Lung (tissue), 12 donors: ENCODE data around the gene ERBB4. TPM values are rescaled to one million over a fixed set of nuclear protein-coding genes. Genes with fewer than 3 reads are reported as not detected.

Experiments used
- ATAC-seq: fragments of 200-7000 bp; cut with Tn5 transposase; one replicate; pipeline ENCODE4 v1.9.1; 2020; ENCODE audit warnings: moderate number of reproducible peaks; ENCODE audit not compliant: insufficient read depth, low FRiP score
- DNase-seq, 3 donors: peaks; one replicate each; pipeline ENCODE4 v3.0.0-alpha.2; 2013 to 2017
- H3K27ac ChIP-seq, 2 donors: one replicate each; pipeline ENCODE4 v1.5.1; 2013; ENCODE audit warnings: mild to moderate bottlenecking in 2 of 2, moderate library complexity in 2 of 2, control low read depth in 1 of 2, inconsistent platforms in 1 of 2, low read depth in 1 of 2, low read length in 1 of 2
- H3K27me3 ChIP-seq, 3 donors: one replicate each; pipeline ENCODE4 v1.5.1; 2013; ENCODE audit warnings: low read length in 2 of 3; ENCODE audit not compliant: control insufficient read depth in 3 of 3, insufficient read depth in 3 of 3
- H3K36me3 ChIP-seq, 4 donors: one replicate each; pipeline ENCODE4 v1.5.1; 2013; ENCODE audit warnings: low read length in 4 of 4, mild to moderate bottlenecking in 1 of 4, moderate library complexity in 1 of 4; ENCODE audit not compliant: control insufficient read depth in 4 of 4, insufficient read depth in 4 of 4
- H3K4me1 ChIP-seq, 5 donors: one replicate each; pipeline ENCODE4 v1.5.1; 2013; ENCODE audit warnings: low read length in 5 of 5, mild to moderate bottlenecking in 2 of 5, moderate library complexity in 1 of 5; ENCODE audit not compliant: control insufficient read depth in 5 of 5, insufficient read depth in 5 of 5
- H3K4me3 ChIP-seq: one replicate; pipeline ENCODE4 v1.5.1; 2013; ENCODE audit warnings: mild to moderate bottlenecking, control low read depth, moderate library complexity
- H3K9ac ChIP-seq, 2 donors: one replicate each; pipeline ENCODE4 v1.5.1; 2013; ENCODE audit warnings: low read length in 2 of 2, control low read depth in 1 of 2; ENCODE audit not compliant: insufficient read depth in 1 of 2
- H3K9me3 ChIP-seq, 4 donors: one replicate each; pipeline ENCODE4 v1.5.1; 2013; ENCODE audit warnings: low read length in 3 of 4, mild to moderate bottlenecking in 1 of 4, moderate library complexity in 1 of 4; ENCODE audit not compliant: control insufficient read depth in 4 of 4, insufficient read depth in 3 of 4
- WGBS, 2 donors: extraction: QIAGEN DNeasy Blood & Tissue Kit; methylation state at CpG; one replicate each; pipeline ENCODE4 v1.1.7; 2013; 5-methylcytosine and 5-hydroxymethylcytosine counted together
- polyA plus RNA-seq, 2 donors: library from polyadenylated mRNA; stranded (reverse); fragments of 200-250 nt; gene quantifications; one replicate each; pipeline ENCODE4 v1.2.1, GENCODE V29; 2013
- total RNA-seq, 2 donors: library from RNA; depleted of rRNA in 1 of 2; stranded (reverse); fragments of >200 nt in 1 of 2; gene quantifications; one replicate each; pipeline ENCODE4 v1.2.1, GENCODE V29; 2014 to 2021
- TF ChIP-seq, protein P1 (sequence below): IDR thresholded peaks from 2 replicates; pipeline ENCODE4 v1.5.1; 2012; ENCODE audit warnings: mild to moderate bottlenecking; ENCODE audit errors: control extremely low read depth, extremely low read depth
- donor health status: control.
- donor health status: control.
- donor health status: Bipolar disorder and iron deficiency.
- donor health status: healthy.
- donor health status: DM: yes; HTN: yes; CAD: no.

Gene ERBB4
- total and polyA plus RNA-seq, 4 donors: 0.41 to 16.8 (median 5.3) TPM

DNA sequence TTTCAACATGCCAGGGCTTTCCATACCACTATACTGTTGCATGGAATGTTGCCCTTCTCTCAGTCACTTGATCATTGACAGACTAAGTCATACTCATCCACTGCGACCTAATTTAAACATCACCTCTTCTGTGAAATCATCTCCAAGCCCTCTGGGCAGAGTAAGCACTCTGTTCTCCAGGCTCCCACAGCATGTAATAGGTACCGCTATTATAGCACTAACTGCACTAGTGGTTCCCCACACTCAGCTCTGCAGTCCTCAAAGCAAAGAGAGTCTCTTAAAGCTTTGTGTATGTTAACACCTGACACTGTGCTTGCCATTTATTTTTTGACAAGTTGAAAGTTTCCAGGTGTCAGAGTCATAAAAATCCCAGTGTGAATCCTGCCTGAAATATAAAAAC lies 947.2 kb downstream of the ERBB4 start:
- Histone ChIP-seq H3K9me3 (no peaks in the 10 kb centered on the region), H3K27ac (no peak overlapping the region), H3K4me1 (no peaks in the 10 kb centered on the region), H3K9ac (no peak overlapping the region), H3K27me3 (no peaks in the 10 kb centered on the region), H3K36me3 (no peaks in the 10 kb centered on the region), H3K4me3 (no peak overlapping the region)
- ATAC-seq (no peak), DNase-seq (no peak)
- TF ChIP-seq, protein P1, sequence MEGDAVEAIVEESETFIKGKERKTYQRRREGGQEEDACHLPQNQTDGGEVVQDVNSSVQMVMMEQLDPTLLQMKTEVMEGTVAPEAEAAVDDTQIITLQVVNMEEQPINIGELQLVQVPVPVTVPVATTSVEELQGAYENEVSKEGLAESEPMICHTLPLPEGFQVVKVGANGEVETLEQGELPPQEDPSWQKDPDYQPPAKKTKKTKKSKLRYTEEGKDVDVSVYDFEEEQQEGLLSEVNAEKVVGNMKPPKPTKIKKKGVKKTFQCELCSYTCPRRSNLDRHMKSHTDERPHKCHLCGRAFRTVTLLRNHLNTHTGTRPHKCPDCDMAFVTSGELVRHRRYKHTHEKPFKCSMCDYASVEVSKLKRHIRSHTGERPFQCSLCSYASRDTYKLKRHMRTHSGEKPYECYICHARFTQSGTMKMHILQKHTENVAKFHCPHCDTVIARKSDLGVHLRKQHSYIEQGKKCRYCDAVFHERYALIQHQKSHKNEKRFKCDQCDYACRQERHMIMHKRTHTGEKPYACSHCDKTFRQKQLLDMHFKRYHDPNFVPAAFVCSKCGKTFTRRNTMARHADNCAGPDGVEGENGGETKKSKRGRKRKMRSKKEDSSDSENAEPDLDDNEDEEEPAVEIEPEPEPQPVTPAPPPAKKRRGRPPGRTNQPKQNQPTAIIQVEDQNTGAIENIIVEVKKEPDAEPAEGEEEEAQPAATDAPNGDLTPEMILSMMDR: no peak
- 48 to 78% methylated on average over 2 of the region's 2 CpGs for WGBS, 2 donors

DNA sequence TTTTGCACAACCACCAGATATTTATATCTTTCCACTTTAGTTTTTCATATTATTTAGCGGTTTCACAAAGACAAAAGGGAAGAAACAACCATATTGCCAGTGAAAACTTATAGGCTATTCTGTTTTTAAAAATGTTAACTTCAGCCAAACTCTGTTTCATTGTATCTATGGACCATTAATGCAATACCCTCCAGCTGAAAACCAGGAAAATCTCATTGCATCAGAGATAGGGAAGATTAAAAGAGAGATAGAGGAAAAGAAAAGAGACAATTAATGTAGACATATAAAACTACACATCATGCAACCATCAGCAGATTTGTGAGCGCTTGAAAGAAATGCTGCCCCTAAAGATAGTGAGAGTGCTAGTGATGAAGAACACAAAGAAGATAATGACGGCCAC lies 970.2 kb downstream of the ERBB4 start:
- WGBS, 2 donors: 85 to 87% methylated on average over 3 of the region's 3 CpGs
- H3K4me3 ChIP-seq: no peak overlapping the region
- no peak for DNase-seq
- no peaks in the 10 kb centered on the region for H3K36me3 ChIP-seq
- H3K4me1 ChIP-seq: no peaks in the 10 kb centered on the region
- H3K9ac ChIP-seq: no peak overlapping the region
- no peak for ATAC-seq
- no peaks in the 10 kb centered on the region for H3K27me3 ChIP-seq
- no peaks in the 10 kb centered on the region for H3K9me3 ChIP-seq
- no peak overlapping the region for H3K27ac ChIP-seq
- TF ChIP-seq, protein P1: no peak

DNA sequence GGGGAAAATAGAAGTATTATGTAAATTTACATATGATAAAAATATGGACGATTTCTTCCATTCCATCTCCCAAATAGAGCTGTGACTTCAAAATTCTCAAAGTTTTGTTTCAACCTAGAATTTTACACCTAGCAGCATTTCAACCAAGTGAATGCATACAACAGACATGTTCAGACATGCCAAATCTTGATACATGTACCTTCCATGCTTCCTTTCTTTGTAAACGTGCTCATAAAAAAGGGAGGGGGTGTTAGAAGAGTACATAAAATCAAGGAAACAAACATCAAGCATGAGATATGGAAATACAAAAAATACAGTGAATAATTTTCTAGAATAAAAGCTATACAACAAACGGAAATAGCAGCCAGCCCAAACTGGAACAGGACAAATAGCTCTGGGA lies 974.2 kb downstream of the ERBB4 start:
- no peak for ATAC-seq
- H3K9me3 ChIP-seq: no peaks in the 10 kb centered on the region
- no peaks in the 10 kb centered on the region for H3K27me3 ChIP-seq
- no peak overlapping the region for H3K9ac ChIP-seq
- no peak overlapping the region for H3K4me3 ChIP-seq
- H3K27ac ChIP-seq: no peak overlapping the region
- TF ChIP-seq, protein P1: no peak
- DNase-seq: no peak
- no peaks in the 10 kb centered on the region for H3K36me3 ChIP-seq
- no peaks in the 10 kb centered on the region for H3K4me1 ChIP-seq
- WGBS, 2 donors: 77 to 81% methylated on average over 3 of the region's 3 CpGs

DNA sequence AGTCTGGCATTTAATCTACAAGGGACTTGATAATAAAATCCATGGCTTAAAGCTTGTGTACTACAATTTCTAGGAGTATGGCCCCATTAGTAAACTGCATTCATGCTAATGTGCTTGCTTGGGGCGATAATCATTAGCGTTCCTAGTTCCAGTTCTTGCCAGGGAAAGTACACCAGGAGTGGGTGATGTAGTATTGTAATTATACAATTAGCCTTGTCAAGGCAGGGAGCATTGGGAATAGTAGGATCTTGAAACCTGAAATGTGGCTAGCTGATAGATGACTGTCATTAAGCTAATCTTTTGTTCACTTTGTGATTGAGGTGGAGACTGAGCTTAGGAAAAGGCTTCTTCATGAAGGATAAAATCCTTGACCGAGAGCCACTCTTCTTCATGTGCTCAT lies 993.0 kb downstream of the ERBB4 start:
- no peaks in the 10 kb centered on the region for H3K4me1 ChIP-seq
- no peak overlapping the region for H3K4me3 ChIP-seq
- no peak for ATAC-seq
- H3K27ac ChIP-seq: no peak overlapping the region
- no peaks in the 10 kb centered on the region for H3K27me3 ChIP-seq
- H3K9me3 ChIP-seq: no peaks in the 10 kb centered on the region
- TF ChIP-seq, protein P1: no peak
- no peak for DNase-seq
- WGBS, 2 donors: 93 to 97% methylated on average over 3 of the region's 3 CpGs
- no peaks in the 10 kb centered on the region for H3K36me3 ChIP-seq
- no peak overlapping the region for H3K9ac ChIP-seq
